Measurements from ENCODE around the gene ZDHHC17. TPM values are rescaled to one million over a fixed set of nuclear protein-coding genes. Genes with fewer than 3 reads are reported as not detected.

ZDHHC17 gene
- total and polyA plus RNA-seq, 4 donors: 12.0 to 139 (median 21.8) TPM

GRCh38 chr12:76890151-76891143, 126.5 kb downstream of the ZDHHC17 start:
- Histone ChIP-seq H3K27ac (ENCODE audit: low read depth in 1 of 2, low read length in 1 of 2) (no peak overlapping the region), H3K4me1 (ENCODE audit: control insufficient read depth in 5 of 5, insufficient read depth in 5 of 5, low read length in 5 of 5) (no peaks in the 10 kb centered on the region), H3K4me3 (no peak overlapping the region), H3K27me3 (ENCODE audit: control insufficient read depth in 3 of 3, insufficient read depth in 3 of 3, low read length in 2 of 3) (no peaks in the 10 kb centered on the region), H3K36me3 (ENCODE audit: control insufficient read depth in 4 of 4, insufficient read depth in 4 of 4, low read length in 4 of 4) (no peaks in the 10 kb centered on the region), H3K9ac (ENCODE audit: insufficient read depth in 1 of 2, low read length in 2 of 2) (no peak overlapping the region), H3K9me3 (ENCODE audit: control insufficient read depth in 4 of 4, insufficient read depth in 3 of 4, low read length in 3 of 4) (peaks cover 0 to 4% (median 0%) of the 10 kb centered on the region in 4 donors)
- DNase-seq (no peak), ATAC-seq (ENCODE audit: insufficient read depth, low FRiP score) (no peak)
- TF ChIP-seq CTCF (IDR thresholded peaks at IDR 0.05; ENCODE audit: control extremely low read depth, extremely low read depth): no peak
- WGBS, 2 donors: 56 to 66% methylated on average over 8 of the region's 8 CpGs

GRCh38 chr12:76891609-76892008, 127.7 kb downstream of the ZDHHC17 start:
- Histone ChIP-seq H3K36me3 (ENCODE audit: control insufficient read depth in 4 of 4, insufficient read depth in 4 of 4, low read length in 4 of 4) (no peaks in the 10 kb centered on the region), H3K4me1 (ENCODE audit: control insufficient read depth in 5 of 5, insufficient read depth in 5 of 5, low read length in 5 of 5) (no peaks in the 10 kb centered on the region), H3K27ac (ENCODE audit: low read depth in 1 of 2, low read length in 1 of 2) (no peak overlapping the region), H3K27me3 (ENCODE audit: control insufficient read depth in 3 of 3, insufficient read depth in 3 of 3, low read length in 2 of 3) (no peaks in the 10 kb centered on the region), H3K9me3 (ENCODE audit: control insufficient read depth in 4 of 4, insufficient read depth in 3 of 4, low read length in 3 of 4) (peaks cover 0 to 4% (median 2%) of the 10 kb centered on the region in 4 donors), H3K9ac (ENCODE audit: insufficient read depth in 1 of 2, low read length in 2 of 2) (no peak overlapping the region), H3K4me3 (no peak overlapping the region)
- no peak for ATAC-seq (ENCODE audit: insufficient read depth, low FRiP score)
- DNase-seq: no peak
- 89 to 92% methylated on average over 3 of the region's 3 CpGs for WGBS, 2 donors
- TF ChIP-seq CTCF (IDR thresholded peaks at IDR 0.05; ENCODE audit: control extremely low read depth, extremely low read depth): no peak

GRCh38 chr12:76895796-76896195, 131.9 kb downstream of the ZDHHC17 start:
- H3K9me3 ChIP-seq (ENCODE audit: control insufficient read depth in 4 of 4, insufficient read depth in 3 of 4, low read length in 3 of 4): peaks cover 0 to 4% (median 2%) of the 10 kb centered on the region in 4 donors
- 94 to 97% methylated on average over 5 of the region's 5 CpGs for WGBS, 2 donors
- H3K27me3 ChIP-seq (ENCODE audit: control insufficient read depth in 3 of 3, insufficient read depth in 3 of 3, low read length in 2 of 3): no peaks in the 10 kb centered on the region
- H3K36me3 ChIP-seq (ENCODE audit: control insufficient read depth in 4 of 4, insufficient read depth in 4 of 4, low read length in 4 of 4): no peaks in the 10 kb centered on the region
- H3K9ac ChIP-seq (ENCODE audit: insufficient read depth in 1 of 2, low read length in 2 of 2): no peak overlapping the region
- no peak overlapping the region for H3K27ac ChIP-seq (ENCODE audit: low read depth in 1 of 2, low read length in 1 of 2)
- DNase-seq: no peak
- H3K4me3 ChIP-seq: no peak overlapping the region
- peaks cover 0 to 11% (median 0%) of the 10 kb centered on the region in 5 donors for H3K4me1 ChIP-seq (ENCODE audit: control insufficient read depth in 5 of 5, insufficient read depth in 5 of 5, low read length in 5 of 5)
- no peak for ATAC-seq (ENCODE audit: insufficient read depth, low FRiP score)
- no peak for TF ChIP-seq CTCF (IDR thresholded peaks at IDR 0.05; ENCODE audit: control extremely low read depth, extremely low read depth)

Measured in lung (tissue), 12 donors.